WERI-Rb-1 (cell line): ENCODE results near the gene SEMA3F.

Experiments
- DNase-seq: peaks from one replicate; pipeline ENCODE4 v3.0.0-alpha.2; 2020
- H3K27ac ChIP-seq: fragments of 250-450 bp; sonication (Bioruptor Pico); 2 replicates; pipeline ENCODE4 v1.5.1; 2020; ENCODE audit warnings: mild to moderate bottlenecking, moderate library complexity
- H3K27me3 ChIP-seq: fragments of 250-450 bp; sonication (Bioruptor Pico); 2 replicates; pipeline ENCODE4 v1.5.1; 2021; ENCODE audit warnings: mild to moderate bottlenecking, low read depth, moderate library complexity; ENCODE audit not compliant: insufficient read depth, severe bottlenecking
- H3K36me3 ChIP-seq: fragments of 250-450 bp; sonication (Bioruptor Pico); 2 replicates; pipeline ENCODE4 v1.5.1; 2020; ENCODE audit warnings: mild to moderate bottlenecking, moderate library complexity
- H3K4me3 ChIP-seq: 2 replicates; pipeline ENCODE4 v1.5.1; 2011; ENCODE audit warnings: low read depth, mild to moderate bottlenecking, control low read depth, low read length
- H3K9me3 ChIP-seq: fragments of 250-450 bp; sonication (Bioruptor Pico); 2 replicates; pipeline ENCODE4 v1.5.1; 2021; ENCODE audit warnings: mild to moderate bottlenecking, moderate library complexity; ENCODE audit not compliant: severe bottlenecking
- CTCF ChIP-seq: IDR thresholded peaks from 2 replicates; pipeline ENCODE4 v1.5.1; 2011; ENCODE audit warnings: low read depth, mild to moderate bottlenecking, control low read depth, inconsistent platforms, low read length

SEMA3F gene

GRCh38 chr3:50236484-50237132 lies 81.5 kb downstream of the SEMA3F start:
- Histone ChIP-seq H3K4me3 (peak overlapping the region; percentile 41), H3K27ac (peak overlapping the region; percentile 49), H3K27me3 (no peaks in the 10 kb centered on the region), H3K36me3 (peaks cover 4% of the 10 kb centered on the region), H3K9me3 (no peaks in the 10 kb centered on the region)
- no peak for DNase-seq
- TF ChIP-seq CTCF, result no peak

GRCh38 chr3:50237133-50237651 lies 82.1 kb downstream of the SEMA3F start:
- Histone ChIP-seq H3K27ac (peak overlapping the region; percentile 32; the same call in 1 of the 2 replicates), H3K27me3 (no peaks in the 10 kb centered on the region), H3K36me3 (peaks cover 4% of the 10 kb centered on the region), H3K9me3 (no peaks in the 10 kb centered on the region), H3K4me3 (peak overlapping the region; percentile 41)
- DNase-seq, result peak; percentile 68
- no peak for TF ChIP-seq CTCF

- peaks cover 4% of the 10 kb centered on the region for H3K36me3 ChIP-seq
These were observed 82.8 kb downstream of the SEMA3F start for GRCh38 chr3:50237754-50238548.

GRCh38 chr3:50238549-50239026 lies 83.5 kb downstream of the SEMA3F start:
- TF ChIP-seq CTCF, result no peak
- no peak overlapping the region for H3K4me3 ChIP-seq
- H3K27me3 ChIP-seq, result no peaks in the 10 kb centered on the region
- no peak overlapping the region for H3K27ac ChIP-seq
- H3K36me3 ChIP-seq, result peaks cover 7% of the 10 kb centered on the region
- DNase-seq, result no peak
- H3K9me3 ChIP-seq, result no peaks in the 10 kb centered on the region

More at GRCh38 chr3:50237754-50238548, 82.8 kb downstream of the SEMA3F start:
- no peak for DNase-seq
- no peak overlapping the region for H3K4me3 ChIP-seq
- no peaks in the 10 kb centered on the region for H3K9me3 ChIP-seq
- TF ChIP-seq CTCF, result no peak
- no peak overlapping the region for H3K27ac ChIP-seq
- no peaks in the 10 kb centered on the region for H3K27me3 ChIP-seq
